ENCODE measurements around the gene GPR22. TPM values are rescaled to one million over a fixed set of nuclear protein-coding genes. Genes with fewer than 3 reads are reported as not detected.

The GPR22 gene, protein sequence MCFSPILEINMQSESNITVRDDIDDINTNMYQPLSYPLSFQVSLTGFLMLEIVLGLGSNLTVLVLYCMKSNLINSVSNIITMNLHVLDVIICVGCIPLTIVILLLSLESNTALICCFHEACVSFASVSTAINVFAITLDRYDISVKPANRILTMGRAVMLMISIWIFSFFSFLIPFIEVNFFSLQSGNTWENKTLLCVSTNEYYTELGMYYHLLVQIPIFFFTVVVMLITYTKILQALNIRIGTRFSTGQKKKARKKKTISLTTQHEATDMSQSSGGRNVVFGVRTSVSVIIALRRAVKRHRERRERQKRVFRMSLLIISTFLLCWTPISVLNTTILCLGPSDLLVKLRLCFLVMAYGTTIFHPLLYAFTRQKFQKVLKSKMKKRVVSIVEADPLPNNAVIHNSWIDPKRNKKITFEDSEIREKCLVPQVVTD
- not detected in 5 replicates for total RNA-seq (2022; extraction: Qiagen RNA extraction)

DNA sequence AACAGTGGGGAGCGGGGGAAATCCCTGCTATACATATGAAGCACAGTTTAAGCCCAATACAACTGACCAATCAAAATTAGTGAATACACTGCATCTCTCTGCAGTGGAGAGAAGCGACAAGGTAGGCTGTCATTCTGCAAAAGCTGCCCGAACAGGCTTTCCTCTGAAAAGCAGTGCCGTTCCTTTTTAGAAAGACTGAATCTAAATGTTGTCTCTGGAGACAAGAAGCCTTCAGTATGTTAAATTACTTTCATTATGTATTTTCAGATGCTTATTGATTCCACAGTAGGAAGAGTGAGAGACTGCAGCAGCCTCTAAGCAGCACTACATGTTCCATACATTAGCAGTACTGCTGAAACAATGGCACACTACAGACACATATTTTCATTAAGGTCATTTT, at the start of gene GPR22:
Gene GPR22, plus strand, starts transcription at position 129 of the 400 bp plus-strand sequence. CDS start 4,004 bp downstream, outside the sequence.

Other genes with a start within 250 kb of the GPR22 start
- 7.5 to 13.7 TPM (median 9.9 TPM) in 5 replicates for gene COG5, start 93.9 kb downstream of the GPR22 start, total RNA-seq (2022; extraction: Qiagen RNA extraction)
- gene DUS4L, start 93.9 kb downstream of the GPR22 start, total RNA-seq (2022; extraction: Qiagen RNA extraction), result 8.3 to 10.1 TPM (median 9.8 TPM) in 5 replicates
- gene BCAP29, start 110.2 kb downstream of the GPR22 start, total RNA-seq (2022; extraction: Qiagen RNA extraction), result 32.0 to 44.8 TPM (median 39.2 TPM) in 5 replicates
- gene SLC26A4, start 190.8 kb downstream of the GPR22 start, total RNA-seq (2022; extraction: Qiagen RNA extraction), result 0.03 to 0.14 TPM (median 0.07 TPM) in 5 replicates

All from A549 treated with AZD2906 at 1 μM for 4 hours (cell line).